Kidney epithelial cell (primary cell): ENCODE data around the gene NHEJ1. TPM values are rescaled to one million over a fixed set of nuclear protein-coding genes. Genes with fewer than 3 reads are reported as not detected.
A peak's percentile ranks its signal among the peaks of the same experiment; 100 is the strongest.

Experiments
- DNase-seq: peaks from one replicate; pipeline ENCODE4 v3.0.0-alpha.2; 2010; ENCODE audit warnings: low read depth
- H3K27me3 ChIP-seq: 2 replicates; pipeline ENCODE4 v1.6.0; 2011; ENCODE audit warnings: low read length; ENCODE audit not compliant: control insufficient read depth, insufficient read depth
- H3K36me3 ChIP-seq: 2 replicates; pipeline ENCODE4 v1.5.1; 2011; ENCODE audit warnings: low read length; ENCODE audit not compliant: control insufficient read depth, insufficient read depth
- H3K4me3 ChIP-seq: 2 replicates; pipeline ENCODE4 v1.5.1; 2011; ENCODE audit warnings: low read depth, mild to moderate bottlenecking, control low read depth, low read length
- CTCF ChIP-seq: IDR thresholded peaks from 2 replicates; pipeline ENCODE4 v1.5.1; 2011; ENCODE audit warnings: mild to moderate bottlenecking, moderate library complexity, low read length, control low read depth, inconsistent platforms; ENCODE audit not compliant: insufficient read depth, poor library complexity, severe bottlenecking
- total RNA-seq: library from RNA; depleted of rRNA; stranded (reverse); fragments of >200 nt; gene quantifications from 2 replicates; pipeline ENCODE4 v1.2.3, GENCODE V29; 2015

NHEJ1 gene
- 16.1 and 19.1 TPM in 2 replicates for total RNA-seq

- peak; percentile 59 for DNase-seq
- Histone ChIP-seq H3K4me3 (peak within 1 kb of the TSS; percentile 82), H3K36me3 (no peaks in the 10 kb centered on the region), H3K27me3 (no peaks in the 10 kb centered on the region)
- peak; percentile 98 for TF ChIP-seq CTCF
Observed at GRCh38 chr2:219160186-219161017, at the start of gene NHEJ1. Gene NHEJ1 (minus strand): TSS chr2:219160815. CDS start chr2:219158362, 2,453 bp downstream.

- Histone ChIP-seq H3K4me3 (no peak overlapping the region), H3K27me3 (no peaks in the 10 kb centered on the region), H3K36me3 (peaks cover 6% of the 10 kb centered on the region)
- no peak for DNase-seq
- TF ChIP-seq CTCF, result no peak
Observed at GRCh38 chr2:219209236-219210195, 48.9 kb upstream of the NHEJ1 start.

GRCh38 chr2:219207884-219208740 lies 47.5 kb upstream of the NHEJ1 start:
- Histone ChIP-seq H3K36me3 (peaks cover 5% of the 10 kb centered on the region), H3K4me3 (no peak overlapping the region), H3K27me3 (no peaks in the 10 kb centered on the region)
- TF ChIP-seq CTCF, result no peak
- no peak for DNase-seq

GRCh38 chr2:219207134-219207883 lies 46.7 kb upstream of the NHEJ1 start:
- no peak for DNase-seq
- H3K36me3 ChIP-seq, result peaks cover 5% of the 10 kb centered on the region
- peak overlapping the region; percentile 81 for H3K4me3 ChIP-seq
- H3K27me3 ChIP-seq, result no peaks in the 10 kb centered on the region
- no peak for TF ChIP-seq CTCF
